ENCODE results near the gene CUL4A. TPM values are rescaled to one million over a fixed set of nuclear protein-coding genes. Genes with fewer than 3 reads are reported as not detected.

The CUL4A gene
- polyA plus RNA-seq, 1 donor from 2014 or later, result 69.9 TPM

DNA sequence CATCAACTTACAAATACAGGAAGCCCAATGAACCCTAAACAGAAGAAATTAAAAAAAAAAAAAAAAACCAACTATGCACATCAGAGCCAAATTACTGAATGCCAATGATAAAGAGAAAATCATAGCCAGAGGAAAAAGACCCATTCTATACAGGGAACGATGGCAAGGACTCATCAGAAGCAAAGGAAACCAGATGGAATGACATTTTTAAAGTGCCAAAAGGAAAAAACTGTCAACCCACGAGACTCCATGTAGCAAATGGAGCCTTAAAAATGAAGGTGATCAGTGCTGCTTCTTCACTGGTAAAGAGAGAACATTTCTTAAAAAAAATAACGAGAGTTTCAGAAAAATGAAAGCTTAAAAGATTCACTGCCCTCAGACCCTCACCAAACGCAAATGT, 19.2 kb upstream of the CUL4A start:
- H3K4me2 ChIP-seq (ENCODE audit: low read length), result no peak overlapping the region
- no peaks in the 10 kb centered on the region for H4K20me1 ChIP-seq (ENCODE audit: insufficient read depth)
- no peak overlapping the region for H2AFZ ChIP-seq (ENCODE audit: low read depth, low read length)
- no peaks in the 10 kb centered on the region for H3K9me2 ChIP-seq (ENCODE audit: insufficient read depth, low read length)
- no peak overlapping the region for H3K27ac ChIP-seq (ENCODE audit: low read length)
- no peak overlapping the region for H3K9ac ChIP-seq (ENCODE audit: low read length)
- H3K4me3 ChIP-seq (ENCODE audit: low read length), result no peak overlapping the region
- H3K9me3 ChIP-seq (ENCODE audit: low read length), result no peaks in the 10 kb centered on the region
- H3K27me3 ChIP-seq (ENCODE audit: insufficient read depth, low read depth, low read length), result no peaks in the 10 kb centered on the region
- peaks cover 9% of the 10 kb centered on the region for H3K36me3 ChIP-seq (ENCODE audit: insufficient read depth, low read length)
- no peaks in the 10 kb centered on the region for H3K79me2 ChIP-seq (replicated peaks; ENCODE audit: insufficient read depth, low read length)
- no peaks in the 10 kb centered on the region for H3F3A ChIP-seq (ENCODE audit: insufficient read depth, low read length, poor library complexity, severe bottlenecking)
- TF ChIP-seq MXI1 (conservative IDR thresholded peaks at IDR 0.05; ENCODE audit: poor library complexity, severe bottlenecking) (no peak), POLR2AphosphoS5 (IDR thresholded peaks at IDR 0.05) (no peak), EP300 (conservative IDR thresholded peaks at IDR 0.05; ENCODE audit: poor library complexity, severe bottlenecking) (no peak), TAF1 (IDR thresholded peaks at IDR 0.05; ENCODE audit: low read depth) (no peak), EZH2 (IDR thresholded peaks at IDR 0.05; ENCODE audit: borderline replicate concordance, insufficient read depth, low read length, poor library complexity, severe bottlenecking) (no peak), RAD21 (conservative IDR thresholded peaks at IDR 0.05) (no peak), CTCF (IDR thresholded peaks at IDR 0.05; ENCODE audit: poor library complexity, severe bottlenecking) (no peak), SMC3 (conservative IDR thresholded peaks at IDR 0.05; ENCODE audit: poor library complexity) (no peak)
- TF ChIP-seq, protein P1, sequence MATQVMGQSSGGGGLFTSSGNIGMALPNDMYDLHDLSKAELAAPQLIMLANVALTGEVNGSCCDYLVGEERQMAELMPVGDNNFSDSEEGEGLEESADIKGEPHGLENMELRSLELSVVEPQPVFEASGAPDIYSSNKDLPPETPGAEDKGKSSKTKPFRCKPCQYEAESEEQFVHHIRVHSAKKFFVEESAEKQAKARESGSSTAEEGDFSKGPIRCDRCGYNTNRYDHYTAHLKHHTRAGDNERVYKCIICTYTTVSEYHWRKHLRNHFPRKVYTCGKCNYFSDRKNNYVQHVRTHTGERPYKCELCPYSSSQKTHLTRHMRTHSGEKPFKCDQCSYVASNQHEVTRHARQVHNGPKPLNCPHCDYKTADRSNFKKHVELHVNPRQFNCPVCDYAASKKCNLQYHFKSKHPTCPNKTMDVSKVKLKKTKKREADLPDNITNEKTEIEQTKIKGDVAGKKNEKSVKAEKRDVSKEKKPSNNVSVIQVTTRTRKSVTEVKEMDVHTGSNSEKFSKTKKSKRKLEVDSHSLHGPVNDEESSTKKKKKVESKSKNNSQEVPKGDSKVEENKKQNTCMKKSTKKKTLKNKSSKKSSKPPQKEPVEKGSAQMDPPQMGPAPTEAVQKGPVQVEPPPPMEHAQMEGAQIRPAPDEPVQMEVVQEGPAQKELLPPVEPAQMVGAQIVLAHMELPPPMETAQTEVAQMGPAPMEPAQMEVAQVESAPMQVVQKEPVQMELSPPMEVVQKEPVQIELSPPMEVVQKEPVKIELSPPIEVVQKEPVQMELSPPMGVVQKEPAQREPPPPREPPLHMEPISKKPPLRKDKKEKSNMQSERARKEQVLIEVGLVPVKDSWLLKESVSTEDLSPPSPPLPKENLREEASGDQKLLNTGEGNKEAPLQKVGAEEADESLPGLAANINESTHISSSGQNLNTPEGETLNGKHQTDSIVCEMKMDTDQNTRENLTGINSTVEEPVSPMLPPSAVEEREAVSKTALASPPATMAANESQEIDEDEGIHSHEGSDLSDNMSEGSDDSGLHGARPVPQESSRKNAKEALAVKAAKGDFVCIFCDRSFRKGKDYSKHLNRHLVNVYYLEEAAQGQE (IDR thresholded peaks at IDR 0.05; ENCODE audit: borderline replicate concordance), result no peak

- TF ChIP-seq MXI1 (conservative IDR thresholded peaks at IDR 0.05; ENCODE audit: poor library complexity, severe bottlenecking), result no peak
- no peak for TF ChIP-seq TAF1 (IDR thresholded peaks at IDR 0.05; ENCODE audit: low read depth)
- Histone ChIP-seq H3K9me2 (ENCODE audit: insufficient read depth, low read length) (no peaks in the 10 kb centered on the region), H3K36me3 (ENCODE audit: insufficient read depth, low read length) (peaks cover 12% of the 10 kb centered on the region), H3K9ac (ENCODE audit: low read length) (no peak overlapping the region), H3F3A (ENCODE audit: insufficient read depth, low read length, poor library complexity, severe bottlenecking) (no peaks in the 10 kb centered on the region), H3K9me3 (ENCODE audit: low read length) (no peaks in the 10 kb centered on the region), H3K27me3 (ENCODE audit: insufficient read depth, low read depth, low read length) (no peaks in the 10 kb centered on the region), H3K27ac (ENCODE audit: low read length) (no peak overlapping the region), H2AFZ (ENCODE audit: low read depth, low read length) (no peak overlapping the region), H3K4me2 (ENCODE audit: low read length) (no peak overlapping the region), H3K79me2 (replicated peaks; ENCODE audit: insufficient read depth, low read length) (no peaks in the 10 kb centered on the region), H3K4me3 (ENCODE audit: low read length) (no peak overlapping the region), H4K20me1 (ENCODE audit: insufficient read depth) (no peaks in the 10 kb centered on the region)
These were observed 17.1 kb upstream of the CUL4A start for GRCh38 chr13:113192279-113192678.

GRCh38 chr13:113192902-113193301, 16.5 kb upstream of the CUL4A start:
- no peaks in the 10 kb centered on the region for H3K27me3 ChIP-seq (ENCODE audit: insufficient read depth, low read depth, low read length)
- H3K4me2 ChIP-seq (ENCODE audit: low read length), result no peak overlapping the region
- TF ChIP-seq MXI1 (conservative IDR thresholded peaks at IDR 0.05; ENCODE audit: poor library complexity, severe bottlenecking) (no peak), SMC3 (conservative IDR thresholded peaks at IDR 0.05; ENCODE audit: poor library complexity) (no peak), CTCF (IDR thresholded peaks at IDR 0.05; ENCODE audit: poor library complexity, severe bottlenecking) (no peak), EZH2 (IDR thresholded peaks at IDR 0.05; ENCODE audit: borderline replicate concordance, insufficient read depth, low read length, poor library complexity, severe bottlenecking) (no peak), EP300 (conservative IDR thresholded peaks at IDR 0.05; ENCODE audit: poor library complexity, severe bottlenecking) (no peak), TAF1 (IDR thresholded peaks at IDR 0.05; ENCODE audit: low read depth) (no peak), POLR2AphosphoS5 (IDR thresholded peaks at IDR 0.05) (no peak), RAD21 (conservative IDR thresholded peaks at IDR 0.05) (no peak)
- TF ChIP-seq, protein P1 (IDR thresholded peaks at IDR 0.05; ENCODE audit: borderline replicate concordance), result no peak
- H3K27ac ChIP-seq (ENCODE audit: low read length), result no peak overlapping the region
- H3K4me3 ChIP-seq (ENCODE audit: low read length), result no peak overlapping the region
- H3F3A ChIP-seq (ENCODE audit: insufficient read depth, low read length, poor library complexity, severe bottlenecking), result no peaks in the 10 kb centered on the region
- no peaks in the 10 kb centered on the region for H3K9me2 ChIP-seq (ENCODE audit: insufficient read depth, low read length)
- no peaks in the 10 kb centered on the region for H4K20me1 ChIP-seq (ENCODE audit: insufficient read depth)
- no peak overlapping the region for H3K9ac ChIP-seq (ENCODE audit: low read length)
- no peaks in the 10 kb centered on the region for H3K79me2 ChIP-seq (replicated peaks; ENCODE audit: insufficient read depth, low read length)
- H2AFZ ChIP-seq (ENCODE audit: low read depth, low read length), result no peak overlapping the region
- H3K9me3 ChIP-seq (ENCODE audit: low read length), result no peaks in the 10 kb centered on the region
- peaks cover 19% of the 10 kb centered on the region for H3K36me3 ChIP-seq (ENCODE audit: insufficient read depth, low read length)
